Right ventricle myocardium inferior (tissue), 1 donor: Measurements from ENCODE around the gene TRDN. TPM values are rescaled to one million over a fixed set of nuclear protein-coding genes. Genes with fewer than 3 reads are reported as not detected.
"Not testable (repeated sequence)": the region's sequence is repeated elsewhere in the genome, so short reads cannot be mapped to it uniquely, and the experiment has no call there.

Source experiments
- ATAC-seq: fragments of 200-7000 bp; cut with Tn5 transposase; one replicate; pipeline ENCODE4 v1.9.1; 2020; ENCODE audit warnings: mild to moderate bottlenecking, moderate library complexity
- DNase-seq: peaks from one replicate; pipeline ENCODE4 v3.0.0; 2021; ENCODE audit errors: missing footprints
- intact Hi-C: fragments of 100-400 bp; cut with DNase I; formaldehyde crosslinking; loops from one replicate; pipeline ENCODE4 v1.11.0; 2022
- total RNA-seq: library from RNA; stranded (reverse); fragmentation: NEBNext Ultra II Directional; extraction: Animal tissue kit (Norgen Biotek cat#: 25700); gene quantifications from one replicate; pipeline ENCODE4 v1.2.1, GENCODE V29; 2021
- donor health status: DM: no; HTN: yes; CAD: no; lungs with severe emphysema.

The TRDN gene
- total RNA-seq, 1 donor from 2014 or later, result 394 TPM

- intact Hi-C loops, result no loop called here
- DNase-seq (no peak), ATAC-seq (no peak)
These were observed 109.3 kb downstream of the TRDN start for GRCh38 chr6:123527406-123527805.

GRCh38 chr6:123526128-123526527 is 110.6 kb downstream of the TRDN start:
- intact Hi-C loops, result no loop called here
- no peak for ATAC-seq

GRCh38 chr6:123524781-123525180 is 112.0 kb downstream of the TRDN start:
- intact Hi-C loops, result no loop called here
- DNase-seq (no peak), ATAC-seq (no peak)

More at GRCh38 chr6:123526128-123526527, 110.6 kb downstream of the TRDN start:
- no peak for DNase-seq

- intact Hi-C loops, result no loop called here
- ATAC-seq (peak; percentile 48), DNase-seq (no peak)
These were observed 116.5 kb downstream of the TRDN start for GRCh38 chr6:123520217-123520616.

GRCh38 chr6:123519189-123519505 is 117.6 kb downstream of the TRDN start:
- intact Hi-C loops, result loop anchor here (1.0 to 5.0 kb wide), 2 partner anchors 98 to 116 kb away; no protein-coding TSS in a partner anchor

GRCh38 chr6:123518441-123519188 is 118.1 kb downstream of the TRDN start:
- intact Hi-C loops, result loop anchor here (1.0 to 5.0 kb wide), 2 partner anchors 99 to 117 kb away; no protein-coding TSS in a partner anchor
- DNase-seq (no peak), ATAC-seq (peak; percentile 63)

More at GRCh38 chr6:123519189-123519505, 117.6 kb downstream of the TRDN start:
- peak; percentile 88 for DNase-seq
- ATAC-seq, result peak; percentile 93

GRCh38 chr6:123515715-123516114 is 121.0 kb downstream of the TRDN start:
- no peak for DNase-seq
- ATAC-seq, result no peak
- intact Hi-C loops, result loop anchor here (5.0 kb wide), 1 partner anchor 102 kb away; no protein-coding TSS in a partner anchor

- ATAC-seq, result no peak
- DNase-seq, result no peak
- intact Hi-C loops, result no loop called here
These were observed 127.6 kb downstream of the TRDN start for GRCh38 chr6:123509112-123509511.

- ATAC-seq (no peak), DNase-seq (no peak)
- intact Hi-C loops, result no loop called here
These were observed 128.5 kb downstream of the TRDN start for GRCh38 chr6:123508290-123508689.

- DNase-seq, result no peak
- ATAC-seq, result no peak
- intact Hi-C loops, result no loop called here
These were observed 129.2 kb downstream of the TRDN start for GRCh38 chr6:123507582-123507981.

GRCh38 chr6:123503619-123504018 is 133.1 kb downstream of the TRDN start:
- no peak for DNase-seq
- ATAC-seq, result no peak
- intact Hi-C loops, result loop anchor here (5.0 kb wide), 1 partner anchor 209 kb away; no protein-coding TSS in a partner anchor

GRCh38 chr6:123497025-123497424 is 139.7 kb downstream of the TRDN start:
- no peak for ATAC-seq
- intact Hi-C loops, result no loop called here
- DNase-seq, result no peak

GRCh38 chr6:123489589-123489988 is 147.2 kb downstream of the TRDN start:
- no peak for ATAC-seq
- intact Hi-C loops, result no loop called here
- no peak for DNase-seq

- ATAC-seq (no peak), DNase-seq (no peak)
- intact Hi-C loops, result no loop called here
These were observed 155.8 kb downstream of the TRDN start for GRCh38 chr6:123480986-123481385.

GRCh38 chr6:123472025-123472702 is 164.6 kb downstream of the TRDN start:
- ATAC-seq, intact Hi-C loops, DNase-seq: not testable (repeated sequence)

- intact Hi-C loops, result no loop called here
- DNase-seq (no peak), ATAC-seq (no peak)
These were observed 169.4 kb downstream of the TRDN start for GRCh38 chr6:123467392-123467791.

GRCh38 chr6:123462152-123462551 is 174.6 kb downstream of the TRDN start:
- DNase-seq, result no peak
- ATAC-seq, result no peak
- intact Hi-C loops, result no loop called here

- ATAC-seq, result no peak
These were observed 178.5 kb downstream of the TRDN start for GRCh38 chr6:123458218-123458617.

GRCh38 chr6:123456836-123457235 is 179.9 kb downstream of the TRDN start:
- DNase-seq, result no peak
- intact Hi-C loops, result no loop called here
- ATAC-seq, result no peak

More at GRCh38 chr6:123458218-123458617, 178.5 kb downstream of the TRDN start:
- intact Hi-C loops, result no loop called here
- no peak for DNase-seq

- intact Hi-C loops, result no loop called here
- ATAC-seq, result peak; percentile 48
- no peak for DNase-seq
These were observed 182.3 kb downstream of the TRDN start for GRCh38 chr6:123454448-123454847.
